ENCODE results near the gene KISS1. TPM values are rescaled to one million over a fixed set of nuclear protein-coding genes. Genes with fewer than 3 reads are reported as not detected.

KISS1 gene
- total RNA-seq, 6 experiments from 2014 or later: 2.6 to 4.3 (median 3.6) TPM

DNA sequence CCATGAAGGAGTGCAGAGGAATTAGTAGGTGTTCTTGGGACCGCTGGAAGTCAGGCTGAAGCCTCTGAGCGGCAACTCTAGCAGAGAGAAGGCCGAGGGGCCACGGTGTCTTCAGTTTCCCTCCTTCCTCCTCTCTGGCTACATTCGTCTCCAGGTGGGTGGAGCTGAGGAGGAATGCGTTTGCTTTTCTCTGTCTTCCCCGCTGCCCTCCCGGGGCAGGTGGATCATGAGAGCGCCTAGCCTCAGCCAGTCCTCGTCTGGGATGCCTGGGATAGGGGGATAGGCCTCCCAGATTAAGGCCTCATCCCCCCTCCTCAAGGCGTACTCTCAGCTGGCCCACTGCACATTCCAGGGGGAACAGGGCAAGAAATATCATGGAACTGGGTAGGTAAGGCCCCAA lies 25.0 kb upstream of the KISS1 start:
- H3K9me3 Mint-ChIP-seq: no peaks in the 10 kb centered on the region
- peaks cover 14% of the 10 kb centered on the region; the same call in 1 of the 2 replicates for H3K27me3 Mint-ChIP-seq (ENCODE audit: insufficient read depth)
- DNase-seq: no peak
- TF ChIP-seq, protein P1, sequence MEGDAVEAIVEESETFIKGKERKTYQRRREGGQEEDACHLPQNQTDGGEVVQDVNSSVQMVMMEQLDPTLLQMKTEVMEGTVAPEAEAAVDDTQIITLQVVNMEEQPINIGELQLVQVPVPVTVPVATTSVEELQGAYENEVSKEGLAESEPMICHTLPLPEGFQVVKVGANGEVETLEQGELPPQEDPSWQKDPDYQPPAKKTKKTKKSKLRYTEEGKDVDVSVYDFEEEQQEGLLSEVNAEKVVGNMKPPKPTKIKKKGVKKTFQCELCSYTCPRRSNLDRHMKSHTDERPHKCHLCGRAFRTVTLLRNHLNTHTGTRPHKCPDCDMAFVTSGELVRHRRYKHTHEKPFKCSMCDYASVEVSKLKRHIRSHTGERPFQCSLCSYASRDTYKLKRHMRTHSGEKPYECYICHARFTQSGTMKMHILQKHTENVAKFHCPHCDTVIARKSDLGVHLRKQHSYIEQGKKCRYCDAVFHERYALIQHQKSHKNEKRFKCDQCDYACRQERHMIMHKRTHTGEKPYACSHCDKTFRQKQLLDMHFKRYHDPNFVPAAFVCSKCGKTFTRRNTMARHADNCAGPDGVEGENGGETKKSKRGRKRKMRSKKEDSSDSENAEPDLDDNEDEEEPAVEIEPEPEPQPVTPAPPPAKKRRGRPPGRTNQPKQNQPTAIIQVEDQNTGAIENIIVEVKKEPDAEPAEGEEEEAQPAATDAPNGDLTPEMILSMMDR (IDR thresholded peaks at IDR 0.05): no peak
- no peak overlapping the region for H3K27ac Mint-ChIP-seq
- H3K36me3 Mint-ChIP-seq (ENCODE audit: low read depth): no peaks in the 10 kb centered on the region
- no peak overlapping the region for H3K4me3 Mint-ChIP-seq
- H3K4me1 Mint-ChIP-seq (ENCODE audit: low read depth): no peaks in the 10 kb centered on the region

DNA sequence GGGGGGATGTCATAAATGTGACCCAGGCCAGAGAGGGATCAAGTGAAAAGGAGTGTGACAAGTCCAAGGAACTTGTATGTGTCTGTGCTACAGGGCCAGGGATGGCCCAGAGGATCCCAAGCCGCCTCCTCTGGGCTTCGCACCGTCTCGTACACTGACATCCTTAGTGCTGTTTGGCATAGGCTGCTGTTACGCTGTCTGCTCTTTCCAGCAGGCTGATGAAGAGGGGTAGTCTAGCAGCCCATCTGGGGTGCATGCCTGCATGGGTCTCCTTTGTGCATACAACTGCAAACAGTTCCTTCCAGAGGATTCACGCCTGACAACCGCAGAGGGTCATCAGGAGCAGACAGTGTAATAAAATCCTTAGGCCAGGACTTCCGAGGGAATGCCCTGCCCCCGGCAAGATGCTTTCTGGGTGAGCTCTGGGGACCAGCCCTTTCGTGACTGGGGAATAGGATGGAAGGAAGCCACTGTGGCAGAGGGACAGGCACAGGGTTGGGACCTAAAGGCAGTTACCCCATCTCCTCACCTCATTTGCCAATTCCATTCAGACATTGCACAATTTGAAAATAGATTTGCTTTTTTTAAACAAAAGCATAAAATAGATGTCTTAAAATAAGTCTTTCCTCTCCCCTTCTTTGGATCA lies 23.8 kb upstream of the KISS1 start:
- TF ChIP-seq, protein P1 (IDR thresholded peaks at IDR 0.05): no peak
- Mint-ChIP-seq H3K4me1 (ENCODE audit: low read depth) (no peaks in the 10 kb centered on the region), H3K4me3 (no peak overlapping the region), H3K27ac (no peak overlapping the region), H3K27me3 (ENCODE audit: insufficient read depth) (peaks cover 14% of the 10 kb centered on the region; the same call in 1 of the 2 replicates), H3K36me3 (ENCODE audit: low read depth) (no peaks in the 10 kb centered on the region), H3K9me3 (no peaks in the 10 kb centered on the region)
- no peak for DNase-seq

DNA sequence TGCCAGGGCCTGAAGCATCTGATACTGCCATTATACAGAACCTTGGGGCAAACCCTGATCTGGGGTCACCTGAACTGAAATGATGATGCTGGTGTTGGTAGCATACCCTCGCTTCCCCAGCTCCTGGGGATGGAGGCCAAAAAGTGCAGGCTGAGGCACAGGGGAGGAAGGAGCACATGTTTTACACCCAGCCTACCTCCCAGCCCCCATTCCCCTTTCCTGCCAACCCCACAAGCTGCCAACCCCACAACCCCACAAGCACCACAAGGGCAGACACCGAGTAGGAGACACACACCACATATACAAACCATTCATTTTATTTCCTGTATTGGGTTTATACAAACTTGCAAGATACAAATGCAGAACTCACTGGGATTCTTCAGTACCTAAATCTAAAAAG lies 22.3 kb upstream of the KISS1 start:
- no peak for DNase-seq
- TF ChIP-seq, protein P1 (IDR thresholded peaks at IDR 0.05): no peak
- H3K4me1 Mint-ChIP-seq (ENCODE audit: low read depth): peaks cover 6% of the 10 kb centered on the region
- H3K36me3 Mint-ChIP-seq (ENCODE audit: low read depth): no peaks in the 10 kb centered on the region
- no peak overlapping the region for H3K4me3 Mint-ChIP-seq
- no peak overlapping the region for H3K27ac Mint-ChIP-seq
- peaks cover 10% of the 10 kb centered on the region; the same call in 1 of the 2 replicates for H3K27me3 Mint-ChIP-seq (ENCODE audit: insufficient read depth)
- H3K9me3 Mint-ChIP-seq: no peaks in the 10 kb centered on the region

DNA sequence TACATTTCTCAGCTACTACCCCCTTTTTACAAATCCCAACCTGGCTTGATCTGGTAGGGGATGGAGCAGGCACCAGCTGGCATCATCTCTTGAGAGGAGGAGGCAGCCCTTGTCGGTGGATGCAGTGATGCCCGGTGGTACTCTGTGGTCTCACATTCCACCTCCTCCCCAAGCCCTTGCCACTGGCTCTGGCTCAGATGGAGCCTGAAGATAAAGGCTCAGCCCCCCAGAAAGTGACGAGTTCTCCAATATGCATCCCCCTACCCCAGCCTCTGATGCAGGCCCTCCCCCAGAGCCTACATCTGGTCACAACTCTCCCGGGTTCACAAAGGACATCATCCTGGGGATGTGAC lies 21.3 kb upstream of the KISS1 start:
- TF ChIP-seq, protein P1 (IDR thresholded peaks at IDR 0.05): no peak
- Mint-ChIP-seq H3K27ac (no peak overlapping the region), H3K27me3 (ENCODE audit: insufficient read depth) (peaks cover 10% of the 10 kb centered on the region; the same call in 1 of the 2 replicates), H3K4me1 (ENCODE audit: low read depth) (peaks cover 6% of the 10 kb centered on the region), H3K4me3 (no peak overlapping the region), H3K36me3 (ENCODE audit: low read depth) (no peaks in the 10 kb centered on the region), H3K9me3 (no peaks in the 10 kb centered on the region)
- no peak for DNase-seq

DNA sequence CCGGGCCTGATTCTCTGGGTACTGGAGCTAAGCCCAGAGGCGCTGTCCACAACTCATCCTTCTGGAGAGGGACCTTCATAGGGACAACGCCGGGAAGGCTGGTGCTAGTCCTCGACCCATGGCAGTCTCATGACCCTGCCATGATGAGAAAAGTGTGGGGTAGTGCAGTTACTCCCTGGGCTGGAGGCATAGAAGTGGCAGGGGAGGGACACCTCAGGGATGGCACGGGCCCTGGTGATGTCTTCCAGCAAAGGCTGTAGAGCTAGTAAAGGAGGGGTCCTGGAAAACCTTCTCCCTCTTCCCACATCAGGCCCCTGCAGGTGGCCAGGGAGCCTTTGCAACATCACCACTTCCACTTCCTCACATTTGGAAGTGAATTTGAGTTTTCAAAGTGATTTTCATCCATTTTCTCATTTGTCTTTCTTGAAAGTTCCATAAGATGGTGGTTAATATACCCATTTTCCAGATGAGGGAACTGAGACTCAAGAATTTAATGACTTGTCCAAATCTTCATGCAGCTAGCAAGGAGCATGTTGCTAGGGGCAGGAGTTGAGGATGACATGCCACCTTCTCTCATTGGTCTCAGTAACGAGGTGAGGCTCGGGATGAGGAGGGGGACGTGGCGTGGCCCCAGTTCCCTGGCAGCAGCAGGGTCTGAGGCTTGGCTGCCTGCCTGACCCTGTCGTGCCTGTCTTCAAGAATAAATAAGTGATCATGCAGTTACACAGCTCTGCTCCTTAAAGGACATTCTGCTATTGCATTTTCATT lies 20.8 kb upstream of the KISS1 start:
- Mint-ChIP-seq H3K9me3 (no peaks in the 10 kb centered on the region), H3K27ac (no peak overlapping the region)
- TF ChIP-seq, protein P1 (IDR thresholded peaks at IDR 0.05): no peak

More for the DNA sequence above, 20.8 kb upstream of the KISS1 start:
- H3K4me1 Mint-ChIP-seq (ENCODE audit: low read depth): peaks cover 6% of the 10 kb centered on the region
- no peak overlapping the region for H3K4me3 Mint-ChIP-seq
- DNase-seq: no peak
- peaks cover 9% of the 10 kb centered on the region; the same call in 1 of the 2 replicates for H3K27me3 Mint-ChIP-seq (ENCODE audit: insufficient read depth)
- no peaks in the 10 kb centered on the region for H3K36me3 Mint-ChIP-seq (ENCODE audit: low read depth)

Data from HFFc6 (cell line).